ENCODE measurements around the gene SIL1.
"Not testable (repeated sequence)": the region's sequence is repeated elsewhere in the genome, so short reads cannot be mapped to it uniquely, and the experiment has no call there.

DNA sequence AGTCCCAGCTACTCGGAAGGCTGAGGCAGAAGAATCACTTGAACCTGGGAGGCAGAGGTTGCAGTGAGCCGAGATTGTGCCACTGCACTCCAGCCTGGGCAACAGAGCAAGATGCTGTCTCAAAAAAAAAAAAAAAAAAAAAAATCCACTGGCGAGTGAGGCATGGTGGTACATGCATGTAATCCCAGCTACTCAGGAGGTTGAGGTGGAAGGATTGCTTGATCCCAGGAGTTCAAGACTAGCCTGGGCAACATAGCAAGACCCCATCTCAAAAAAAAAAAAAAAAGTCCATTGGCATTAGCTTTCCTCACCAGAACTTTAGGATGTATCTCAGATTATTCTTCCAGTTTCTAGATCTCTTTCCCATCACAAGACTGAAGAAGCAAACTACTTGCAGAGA lies 6.2 kb downstream of the SIL1 start:
- TF ChIP-seq, protein P1, sequence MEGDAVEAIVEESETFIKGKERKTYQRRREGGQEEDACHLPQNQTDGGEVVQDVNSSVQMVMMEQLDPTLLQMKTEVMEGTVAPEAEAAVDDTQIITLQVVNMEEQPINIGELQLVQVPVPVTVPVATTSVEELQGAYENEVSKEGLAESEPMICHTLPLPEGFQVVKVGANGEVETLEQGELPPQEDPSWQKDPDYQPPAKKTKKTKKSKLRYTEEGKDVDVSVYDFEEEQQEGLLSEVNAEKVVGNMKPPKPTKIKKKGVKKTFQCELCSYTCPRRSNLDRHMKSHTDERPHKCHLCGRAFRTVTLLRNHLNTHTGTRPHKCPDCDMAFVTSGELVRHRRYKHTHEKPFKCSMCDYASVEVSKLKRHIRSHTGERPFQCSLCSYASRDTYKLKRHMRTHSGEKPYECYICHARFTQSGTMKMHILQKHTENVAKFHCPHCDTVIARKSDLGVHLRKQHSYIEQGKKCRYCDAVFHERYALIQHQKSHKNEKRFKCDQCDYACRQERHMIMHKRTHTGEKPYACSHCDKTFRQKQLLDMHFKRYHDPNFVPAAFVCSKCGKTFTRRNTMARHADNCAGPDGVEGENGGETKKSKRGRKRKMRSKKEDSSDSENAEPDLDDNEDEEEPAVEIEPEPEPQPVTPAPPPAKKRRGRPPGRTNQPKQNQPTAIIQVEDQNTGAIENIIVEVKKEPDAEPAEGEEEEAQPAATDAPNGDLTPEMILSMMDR (IDR thresholded peaks at IDR 0.05; ENCODE audit: low read length) = not testable (repeated sequence)
- TF ChIP-seq EZH2 (IDR thresholded peaks at IDR 0.05; ENCODE audit: borderline replicate concordance, low read length) = not testable (repeated sequence)

All from OCI-LY1 (cell line).